ENCODE data around the gene MAB21L4. TPM values are rescaled to one million over a fixed set of nuclear protein-coding genes. Genes with fewer than 3 reads are reported as not detected.

The MAB21L4 gene
- total and polyA plus RNA-seq, 2 of the 8 experiments (the other 6 are each of a cell fraction or from before 2014, with no cell fraction given), result 0.11 TPM; not detected in 1

- no peak for TF ChIP-seq TAF1 (IDR thresholded peaks at IDR 0.05; ENCODE audit: low read depth, low read length)
- no peak for TF ChIP-seq PHF8 (conservative IDR thresholded peaks at IDR 0.05; ENCODE audit: low read depth, low read length)
- no peak for TF ChIP-seq RXRA (IDR thresholded peaks at IDR 0.05; ENCODE audit: insufficient read depth, low read depth, low read length)
- no peak for TF ChIP-seq HDAC2 (IDR thresholded peaks at IDR 0.05; ENCODE audit: borderline replicate concordance in 1 of 2, low read depth in 2 of 2, low read length in 2 of 2)
- no peak for TF ChIP-seq EZH2 (IDR thresholded peaks at IDR 0.05; ENCODE audit: low read depth, low read length, severe bottlenecking)
- TF ChIP-seq RFX5 (IDR thresholded peaks at IDR 0.05; ENCODE audit: borderline replicate concordance, low read depth, low read length), result no peak
- no peak for TF ChIP-seq EP300 (IDR thresholded peaks at IDR 0.05; ENCODE audit: borderline replicate concordance in 1 of 2, low read depth in 2 of 2, low read length in 2 of 2)
These were observed 6.7 kb upstream of the MAB21L4 start (continued) for GRCh38 chr2:240902615-240903041.

Measured in H1 (cell line).